H54 (cell line): ENCODE results near the gene ASPM.
"Not testable (repeated sequence)": the region's sequence is repeated elsewhere in the genome, so short reads cannot be mapped to it uniquely, and the experiment has no call there.

Source experiments
- DNase-seq: peaks from one replicate; pipeline ENCODE4 v3.0.0; 2011; ENCODE audit warnings: low spot score, mixed read lengths; ENCODE audit not compliant: insufficient read length
- FAIRE-seq: peaks from 3 replicates; lab custom pipeline; 2011; peaks lifted over from hg19 to GRCh38; lab: Jason Lieb, UNC
- POLR2A ChIP-seq: IDR thresholded peaks from 2 replicates; pipeline ENCODE4 v1.6.1; 2011; ENCODE audit warnings: low read depth, mild to moderate bottlenecking, low read length

The ASPM gene

DNA sequence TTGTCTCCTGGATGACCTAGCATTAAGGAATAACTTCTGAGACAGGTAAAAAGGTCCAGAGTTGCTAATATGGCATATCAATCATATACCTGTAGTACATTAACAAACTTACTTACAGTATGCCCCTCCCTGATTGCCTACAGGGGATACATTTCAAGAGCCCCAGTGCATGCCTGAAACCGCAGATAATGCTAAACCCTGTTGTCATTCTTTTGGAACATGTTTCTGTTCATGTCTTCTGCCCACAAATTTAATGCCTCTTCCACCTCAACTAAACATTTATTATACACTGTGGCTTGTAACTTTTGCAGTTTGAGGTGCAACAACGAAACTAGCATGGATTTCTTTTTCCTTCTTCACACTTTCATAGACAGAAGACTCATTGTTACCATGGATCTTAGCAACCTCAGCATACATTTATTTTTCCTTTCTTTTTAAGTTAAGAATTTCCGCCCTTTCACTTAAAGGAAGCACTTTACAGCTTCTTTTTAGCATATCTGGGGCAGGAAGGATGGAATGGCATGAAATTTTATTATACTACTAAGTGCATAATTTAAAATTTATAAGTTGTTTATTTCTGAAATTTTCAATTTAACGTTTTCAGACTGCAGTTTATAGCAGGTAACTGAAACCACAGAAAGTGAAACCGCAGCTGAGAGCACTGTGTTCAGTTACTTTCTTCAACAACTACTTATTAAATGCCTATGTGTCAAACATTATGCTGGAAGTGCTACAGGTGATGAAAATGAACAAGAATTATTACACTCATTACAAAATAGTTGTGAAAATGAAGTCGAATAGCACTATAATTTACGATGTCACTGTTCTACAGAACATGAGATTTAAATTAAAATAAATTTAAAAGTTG is 104.7 kb downstream of the ASPM start:
- no peak for DNase-seq
- FAIRE-seq: peak; percentile 33
- no peak for TF ChIP-seq POLR2A

DNA sequence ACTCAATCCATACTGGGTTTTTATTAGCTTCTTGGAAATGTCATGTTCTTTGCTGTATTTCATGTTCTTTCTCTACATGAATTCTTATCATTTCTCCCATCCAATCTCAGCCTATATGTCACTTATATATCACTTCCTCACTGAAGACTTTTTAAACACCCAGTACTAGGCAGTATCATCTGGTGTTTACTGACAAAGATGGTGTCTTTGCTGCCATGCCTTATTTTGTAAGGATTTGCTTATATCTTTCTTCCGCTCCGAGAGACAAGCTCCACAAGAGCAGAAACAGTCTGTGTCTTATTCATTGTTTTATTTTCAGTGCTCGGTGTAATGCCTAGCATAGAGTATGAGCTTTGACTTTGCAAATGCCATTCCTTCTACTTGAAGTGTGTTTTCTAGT is 109.6 kb downstream of the ASPM start:
- DNase-seq (no peak), FAIRE-seq (no peak)
- no peak for TF ChIP-seq POLR2A

DNA sequence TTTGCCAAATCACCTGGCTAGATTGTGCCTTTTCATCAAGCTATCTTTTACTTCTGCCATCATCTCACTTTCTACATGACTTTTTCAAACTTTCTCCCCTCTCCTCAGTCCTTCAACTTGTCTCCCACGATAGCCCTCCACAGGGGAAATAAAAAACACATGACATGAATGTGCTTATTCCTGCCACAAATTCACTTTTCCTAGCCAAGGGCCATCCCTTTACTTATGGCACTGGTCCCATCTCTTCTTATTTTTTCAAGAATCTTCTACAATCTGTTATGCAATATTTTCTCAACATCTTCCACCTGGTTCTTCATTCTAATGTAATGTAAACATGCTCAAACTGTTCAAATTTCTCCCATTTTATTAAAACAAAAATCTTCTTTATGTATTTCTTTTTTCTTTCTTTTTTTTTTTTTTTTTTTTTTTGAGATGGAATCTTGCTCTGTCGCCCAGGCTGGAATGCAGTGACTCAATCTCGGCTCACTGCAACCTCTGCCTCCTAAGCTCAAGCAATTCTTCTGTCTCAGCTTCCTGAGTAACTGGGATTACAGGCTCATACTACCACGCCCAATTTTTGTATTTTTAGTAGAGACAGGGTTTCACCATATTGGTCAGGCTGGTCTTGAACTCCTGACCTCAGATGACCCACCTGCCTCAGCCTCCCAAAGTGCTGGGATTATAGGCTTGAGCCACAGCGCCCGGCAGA is 111.7 kb downstream of the ASPM start:
- not testable (repeated sequence) for FAIRE-seq, DNase-seq
